IMR-90 (cell line): Measurements from ENCODE around the gene GUCY2D. TPM values are rescaled to one million over a fixed set of nuclear protein-coding genes. Genes with fewer than 3 reads are reported as not detected.

Source experiments
- ATAC-seq: fragments of 200-7000 bp; cut with Tn5 transposase; 2 replicates; pipeline ENCODE4 v1.9.1; 2020; ENCODE audit warnings: low read depth, mild to moderate bottlenecking, moderate library complexity
- BruUV-seq: library from RNA; stranded (reverse); fragments of 400-500 nt; replicated peaks from 2 replicates; lab custom pipeline; 2021; lab: Mats Ljungman, UMichigan
- CTCF ChIA-PET: fragments of 300-600 bp; formaldehyde crosslinking; extraction: SDS; loops from one replicate; lab custom pipeline; 2021; ENCODE audit warnings: antibody characterized with exemption; lab: Yijun Ruan, JAX
- POLR2A ChIA-PET: fragments of 300-600 bp; sonication (Branson Sonifier 250); formaldehyde crosslinking; loops from one replicate; lab custom pipeline; 2022; ENCODE audit warnings: antibody characterized with exemption; ENCODE audit not compliant: unreplicated experiment; lab: Charles Lee
- DNase-seq: peaks from one replicate; pipeline ENCODE4 v3.0.0; 2013
- H2AFZ ChIP-seq: replicated peaks from 2 replicates; pipeline ENCODE3; 2013; ENCODE audit warnings: low read length, mild to moderate bottlenecking; ENCODE audit not compliant: poor library complexity
- H2AK5ac ChIP-seq: 2 replicates; pipeline ENCODE4 v1.6.1; 2013; ENCODE audit warnings: low read depth, low read length, inconsistent platforms
- H2AK9ac ChIP-seq: replicated peaks from 2 replicates; pipeline ENCODE3; 2013; ENCODE audit warnings: mild to moderate bottlenecking, low read depth, low read length, moderate library complexity; ENCODE audit not compliant: poor library complexity
- H2BK120ac ChIP-seq: 2 replicates; pipeline ENCODE4 v1.6.1; 2013; ENCODE audit warnings: low read depth, low read length, inconsistent platforms
- H2BK15ac ChIP-seq: 3 replicates; pipeline ENCODE4 v1.6.1; 2013; ENCODE audit warnings: low read depth, low read length, inconsistent platforms
- H2BK20ac ChIP-seq: 2 replicates; pipeline ENCODE4 v1.6.1; 2013; ENCODE audit warnings: low read depth, mild to moderate bottlenecking, inconsistent platforms, low read length, moderate library complexity
- H2BK5ac ChIP-seq: 2 replicates; pipeline ENCODE4 v1.6.1; 2013; ENCODE audit warnings: mild to moderate bottlenecking, low read depth, low read length, inconsistent platforms; ENCODE audit not compliant: poor library complexity, severe bottlenecking
- H3K14ac ChIP-seq: replicated peaks from 2 replicates; pipeline ENCODE4 v1.6.1; 2013; ENCODE audit warnings: low read depth, low read length, inconsistent platforms
- H3K18ac ChIP-seq: 2 replicates; pipeline ENCODE4 v1.6.1; 2013; ENCODE audit warnings: low read depth, low read length, control low read depth
- H3K23ac ChIP-seq: 2 replicates; pipeline ENCODE4 v1.6.1; 2013; ENCODE audit warnings: low read depth, low read length, inconsistent platforms
- H3K27ac ChIP-seq: 2 replicates; pipeline ENCODE4 v1.5.1; 2013; ENCODE audit warnings: mild to moderate bottlenecking, control low read depth, low read length; ENCODE audit not compliant: insufficient read depth
- H3K27me3 ChIP-seq: 2 replicates; pipeline ENCODE4 v1.6.1; 2013; ENCODE audit warnings: low read length; ENCODE audit not compliant: control insufficient read depth, insufficient read depth
- H3K36me3 ChIP-seq: 2 replicates; pipeline ENCODE4 v1.6.1; 2013; ENCODE audit warnings: low read length, mixed read lengths; ENCODE audit not compliant: control insufficient read depth, insufficient read depth
- H3K4ac ChIP-seq: 2 replicates; pipeline ENCODE4 v1.6.1; 2013; ENCODE audit warnings: low read depth, low read length, inconsistent platforms
- H3K4me1 ChIP-seq: 2 replicates; pipeline ENCODE4 v1.6.1; 2013; ENCODE audit warnings: low read length, mixed read lengths; ENCODE audit not compliant: control insufficient read depth, insufficient read depth
- H3K4me2 ChIP-seq: 2 replicates; pipeline ENCODE4 v1.6.1; 2013; ENCODE audit warnings: low read depth, mild to moderate bottlenecking, control low read depth, low read length, moderate library complexity
- H3K4me3 ChIP-seq: 2 replicates; pipeline ENCODE4 v1.5.1; 2013; ENCODE audit warnings: low read depth, mild to moderate bottlenecking, control low read depth, low read length, moderate library complexity; ENCODE audit not compliant: insufficient read depth
- H3K56ac ChIP-seq: 2 replicates; pipeline ENCODE4 v1.6.1; 2013; ENCODE audit warnings: low read length, inconsistent platforms; ENCODE audit not compliant: insufficient read depth; ENCODE audit errors: extremely low read depth
- H3K79me1 ChIP-seq, 2 experiments: 2 replicates each; pipeline ENCODE4 v1.6.1; 2013; ENCODE audit warnings: low read length in 2 of 2, inconsistent platforms in 1 of 2, low read depth in 1 of 2
- H3K9ac ChIP-seq: 2 replicates; pipeline ENCODE4 v1.6.1; 2013; ENCODE audit warnings: low read depth, low read length, control low read depth
- H3K9me1 ChIP-seq: 2 replicates; pipeline ENCODE4 v1.6.1; 2013; ENCODE audit warnings: low read length, inconsistent platforms; ENCODE audit not compliant: insufficient read depth
- H3K9me3 ChIP-seq: 2 replicates; pipeline ENCODE4 v1.6.1; 2013; ENCODE audit warnings: low read length; ENCODE audit not compliant: control insufficient read depth, insufficient read depth
- H4K20me1 ChIP-seq: 2 replicates; pipeline ENCODE4 v1.6.1; 2013; ENCODE audit warnings: low read length, inconsistent platforms; ENCODE audit not compliant: insufficient read depth
- H4K5ac ChIP-seq: 2 replicates; pipeline ENCODE4 v1.6.1; 2013; ENCODE audit warnings: mild to moderate bottlenecking, low read depth, low read length, control low read depth
- H4K8ac ChIP-seq, 2 experiments: 2 replicates each; pipeline ENCODE4 v1.6.1; 2013; ENCODE audit warnings: low read depth in 2 of 2, low read length in 2 of 2, control low read depth in 1 of 2, inconsistent platforms in 1 of 2
- H4K91ac ChIP-seq: 2 replicates; pipeline ENCODE4 v1.6.1; 2013; ENCODE audit warnings: low read depth, low read length, inconsistent platforms; ENCODE audit not compliant: insufficient read depth
- BHLHE40 ChIP-seq: fragments of 150-350 bp; IDR thresholded peaks from 2 replicates; pipeline ENCODE4 v1.6.1; 2016; ENCODE audit warnings: mild to moderate bottlenecking, low read depth, low read length
- MAZ ChIP-seq: IDR thresholded peaks from 2 replicates; pipeline ENCODE4 v1.6.1; 2012; ENCODE audit warnings: low read depth, mild to moderate bottlenecking, low read length, improper control_type of control experiment, moderate library complexity, borderline replicate concordance
- WGBS, 2 experiments: methylation state at CpG; one replicate each; pipeline versions ENCODE4 v1.1.5 to v1.1.7; 2013; ENCODE audit warnings: missing lambda C conversion rate in 2 of 2; ENCODE audit not compliant: insufficient read length in 1 of 2; ENCODE audit errors: extremely low coverage in 2 of 2; 5-methylcytosine and 5-hydroxymethylcytosine counted together
- dilution Hi-C: fragments of 300-500 bp; cut with HindIII; formaldehyde crosslinking; loops from one replicate; pipeline ENCODE4 v1.14.3; 2018; ENCODE audit warnings: low sequenced_read_pairs; ENCODE audit not compliant: unreplicated experiment
- in situ Hi-C: fragments of 300-500 bp; cut with MboI; formaldehyde crosslinking; loops from 3 replicates; pipeline ENCODE4 v1.14.3; 2019; ENCODE audit warnings: low sequenced_read_pairs, inconsistent platforms, mixed read lengths
- intact Hi-C: fragments of 100-400 bp; cut with micrococcal nuclease; formaldehyde crosslinking; loops from 2 replicates; pipeline ENCODE4 v1.10.0; 2022
- polyA plus RNA-seq, 3 experiments: library from polyadenylated mRNA; depleted of rRNA; stranded (reverse); fragments of >200 nt; gene quantifications; 2 replicates each; pipeline ENCODE4 v1.2.3, GENCODE V29; 2012; ENCODE audit warnings: low replicate concordance in 1 of 3
- total RNA-seq: library from RNA; depleted of rRNA; stranded (reverse); fragments of >200 nt; gene quantifications from 2 replicates; pipeline ENCODE4 v1.2.3, GENCODE V29; 2012
- TF ChIP-seq, protein P1 (sequence below): conservative IDR thresholded peaks from 2 replicates; pipeline ENCODE4 v1.5.1; 2012; ENCODE audit warnings: mild to moderate bottlenecking, low read depth, low read length, improper control_type of control experiment

GUCY2D gene
- total and polyA plus RNA-seq, 2 of the 4 experiments (the other 2 are of a cell fraction): 0.03 TPM; not detected in 1

DNA sequence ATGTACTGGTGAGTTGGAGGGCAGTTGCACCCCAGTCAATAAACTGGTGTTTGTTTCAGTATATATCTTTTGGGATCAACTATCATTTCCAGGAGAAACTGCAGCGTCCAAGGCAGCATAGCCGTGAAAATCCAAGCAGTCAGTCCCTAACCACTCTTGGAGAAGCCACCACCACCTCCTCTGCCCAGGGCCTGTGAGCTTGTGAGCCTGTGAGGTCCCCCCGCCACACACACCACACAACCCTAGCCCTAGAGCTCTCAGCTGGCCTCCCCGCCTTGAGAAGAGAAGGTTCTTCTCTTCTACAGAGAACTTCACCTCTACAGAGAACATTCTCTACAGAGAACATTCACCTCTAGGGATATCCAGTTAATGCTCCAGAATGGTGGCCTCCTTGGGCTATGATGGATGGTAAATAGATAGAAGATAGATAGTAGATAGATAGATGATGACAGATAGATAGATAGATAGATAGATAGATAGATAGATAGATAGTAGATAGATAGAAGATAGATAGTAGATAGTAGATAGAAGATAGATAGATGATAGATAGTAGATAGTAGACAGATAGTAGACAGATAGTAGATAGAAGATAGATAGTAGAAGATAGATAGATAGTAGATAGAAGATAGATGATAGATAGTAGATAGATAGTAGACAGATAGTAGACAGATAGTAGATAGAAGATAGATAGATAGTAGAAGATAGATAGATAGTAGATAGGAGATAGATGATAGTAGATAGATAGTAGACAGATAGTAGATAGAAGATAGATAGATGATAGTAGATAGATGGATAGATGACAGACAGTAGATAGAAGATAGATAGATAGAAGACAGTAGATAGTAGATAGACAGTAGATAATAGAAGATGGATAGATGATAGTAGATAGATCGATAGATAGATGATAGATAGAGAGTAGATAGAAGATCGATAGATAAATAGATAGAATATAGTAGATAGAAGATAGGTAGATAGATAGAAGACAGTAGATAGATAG lies 50.1 kb downstream of the GUCY2D start:
- no peak overlapping the region for H3K4me2 ChIP-seq
- no peak overlapping the region for H3K4me3 ChIP-seq
- H4K5ac ChIP-seq: no peak overlapping the region
- no peak overlapping the region for H2BK120ac ChIP-seq
- H2AK9ac ChIP-seq: no peak overlapping the region
- no peaks in the 10 kb centered on the region for H3K9me1 ChIP-seq
- no peak overlapping the region for H3K27ac ChIP-seq
- no peak overlapping the region for H4K91ac ChIP-seq
- H3K9ac ChIP-seq: no peak overlapping the region
- H3K4me1 ChIP-seq: peaks cover 2% of the 10 kb centered on the region; the same call in 1 of the 2 replicates
- H2AK5ac ChIP-seq: no peak overlapping the region
- H2BK15ac ChIP-seq: no peak overlapping the region
- no peak overlapping the region for H2BK20ac ChIP-seq
- H3K9me3 ChIP-seq: no peaks in the 10 kb centered on the region
- H4K8ac ChIP-seq: no peak overlapping the region
- ChIA-PET POLR2A (no interaction called here), CTCF (no interaction called here)
- no peaks in the 10 kb centered on the region for H3K79me1 ChIP-seq
- no peak overlapping the region for H3K56ac ChIP-seq
- ATAC-seq: no peak
- in situ Hi-C loops: no loop called here
- H3K18ac ChIP-seq: no peak overlapping the region
- H4K20me1 ChIP-seq: no peaks in the 10 kb centered on the region
- no peak overlapping the region for H3K4ac ChIP-seq
- no peak for DNase-seq
- BruUV-seq: no TSS peak
- dilution Hi-C loops: no loop called here
- no peak overlapping the region for H3K14ac ChIP-seq
- H3K36me3 ChIP-seq: no peaks in the 10 kb centered on the region
- peak overlapping the region; percentile 43 for H2AFZ ChIP-seq
- intact Hi-C loops: no loop called here
- H2BK5ac ChIP-seq: no peak overlapping the region
- H3K23ac ChIP-seq: no peak overlapping the region
- H3K27me3 ChIP-seq: peaks cover 41% of the 10 kb centered on the region
- WGBS, 2 experiments: 100% methylated on average over 2 of the region's 6 CpGs; no CpG with 5 or more reads in 1 of the 2 experiments
- no peak for TF ChIP-seq BHLHE40
- no peak for TF ChIP-seq MAZ
- TF ChIP-seq, protein P1, sequence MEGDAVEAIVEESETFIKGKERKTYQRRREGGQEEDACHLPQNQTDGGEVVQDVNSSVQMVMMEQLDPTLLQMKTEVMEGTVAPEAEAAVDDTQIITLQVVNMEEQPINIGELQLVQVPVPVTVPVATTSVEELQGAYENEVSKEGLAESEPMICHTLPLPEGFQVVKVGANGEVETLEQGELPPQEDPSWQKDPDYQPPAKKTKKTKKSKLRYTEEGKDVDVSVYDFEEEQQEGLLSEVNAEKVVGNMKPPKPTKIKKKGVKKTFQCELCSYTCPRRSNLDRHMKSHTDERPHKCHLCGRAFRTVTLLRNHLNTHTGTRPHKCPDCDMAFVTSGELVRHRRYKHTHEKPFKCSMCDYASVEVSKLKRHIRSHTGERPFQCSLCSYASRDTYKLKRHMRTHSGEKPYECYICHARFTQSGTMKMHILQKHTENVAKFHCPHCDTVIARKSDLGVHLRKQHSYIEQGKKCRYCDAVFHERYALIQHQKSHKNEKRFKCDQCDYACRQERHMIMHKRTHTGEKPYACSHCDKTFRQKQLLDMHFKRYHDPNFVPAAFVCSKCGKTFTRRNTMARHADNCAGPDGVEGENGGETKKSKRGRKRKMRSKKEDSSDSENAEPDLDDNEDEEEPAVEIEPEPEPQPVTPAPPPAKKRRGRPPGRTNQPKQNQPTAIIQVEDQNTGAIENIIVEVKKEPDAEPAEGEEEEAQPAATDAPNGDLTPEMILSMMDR: no peak
